ENCODE measurements around the gene BAIAP2.

BAIAP2 gene

DNA sequence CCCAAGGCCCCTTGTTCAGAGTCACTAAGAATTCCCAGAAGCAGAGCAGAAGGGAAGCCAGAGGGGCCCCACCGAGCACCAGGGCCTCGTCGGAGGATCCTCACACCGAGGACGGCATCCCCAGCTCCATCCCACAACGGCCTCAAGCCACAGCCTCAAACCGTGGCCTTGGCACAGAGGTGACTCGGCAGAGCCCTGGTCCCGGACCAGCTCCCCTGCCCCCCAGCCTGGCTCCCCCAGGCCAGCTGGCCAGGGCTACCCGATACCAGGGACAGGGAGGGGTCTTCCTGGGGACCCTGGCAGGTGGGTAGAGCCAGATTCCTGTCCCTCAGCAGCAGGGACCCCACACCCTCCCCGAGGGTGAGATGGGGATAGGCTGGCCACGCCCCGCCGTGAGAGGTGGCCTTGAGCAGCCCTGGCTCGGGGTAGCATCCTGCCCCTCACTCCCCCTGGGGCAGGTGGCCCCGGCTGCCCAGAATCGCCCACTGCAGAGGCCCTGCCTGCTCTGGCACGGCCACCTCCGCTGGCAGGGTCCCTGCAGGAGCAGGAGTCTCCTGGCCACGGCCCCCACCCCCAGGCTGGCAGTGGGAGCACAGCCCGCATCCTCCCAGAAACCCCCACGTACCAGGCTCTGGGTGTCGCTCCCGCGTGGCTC, 124.8 kb downstream of the BAIAP2 start:
- no peak for TF ChIP-seq ZFX (IDR thresholded peaks at IDR 0.05; ENCODE audit: borderline replicate concordance)
- TF ChIP-seq, protein P1, sequence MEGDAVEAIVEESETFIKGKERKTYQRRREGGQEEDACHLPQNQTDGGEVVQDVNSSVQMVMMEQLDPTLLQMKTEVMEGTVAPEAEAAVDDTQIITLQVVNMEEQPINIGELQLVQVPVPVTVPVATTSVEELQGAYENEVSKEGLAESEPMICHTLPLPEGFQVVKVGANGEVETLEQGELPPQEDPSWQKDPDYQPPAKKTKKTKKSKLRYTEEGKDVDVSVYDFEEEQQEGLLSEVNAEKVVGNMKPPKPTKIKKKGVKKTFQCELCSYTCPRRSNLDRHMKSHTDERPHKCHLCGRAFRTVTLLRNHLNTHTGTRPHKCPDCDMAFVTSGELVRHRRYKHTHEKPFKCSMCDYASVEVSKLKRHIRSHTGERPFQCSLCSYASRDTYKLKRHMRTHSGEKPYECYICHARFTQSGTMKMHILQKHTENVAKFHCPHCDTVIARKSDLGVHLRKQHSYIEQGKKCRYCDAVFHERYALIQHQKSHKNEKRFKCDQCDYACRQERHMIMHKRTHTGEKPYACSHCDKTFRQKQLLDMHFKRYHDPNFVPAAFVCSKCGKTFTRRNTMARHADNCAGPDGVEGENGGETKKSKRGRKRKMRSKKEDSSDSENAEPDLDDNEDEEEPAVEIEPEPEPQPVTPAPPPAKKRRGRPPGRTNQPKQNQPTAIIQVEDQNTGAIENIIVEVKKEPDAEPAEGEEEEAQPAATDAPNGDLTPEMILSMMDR (IDR thresholded peaks at IDR 0.05), result no peak
- H3K27ac ChIP-seq, result no peak overlapping the region

DNA sequence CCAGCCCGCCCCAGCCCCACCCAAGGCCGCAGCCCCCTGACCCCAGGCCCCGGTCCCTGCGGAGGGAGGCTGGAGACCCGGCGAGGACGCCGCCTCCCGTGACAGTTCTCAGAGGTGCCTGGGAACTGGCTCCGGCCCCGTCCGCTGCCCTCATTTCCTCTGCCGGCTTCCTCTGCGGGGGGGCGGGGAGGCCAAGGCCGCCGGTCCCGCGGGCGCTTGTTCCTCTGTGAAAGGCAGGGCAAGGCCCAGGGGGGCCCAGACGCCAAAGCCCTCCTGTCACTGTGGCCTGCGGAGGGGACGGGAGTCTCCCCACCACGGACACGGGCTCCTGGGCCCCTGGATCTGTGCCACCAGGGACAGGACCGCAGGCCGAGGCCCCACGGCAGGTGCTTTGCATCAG, 125.4 kb downstream of the BAIAP2 start:
- no peak overlapping the region for H3K27ac ChIP-seq

DNA sequence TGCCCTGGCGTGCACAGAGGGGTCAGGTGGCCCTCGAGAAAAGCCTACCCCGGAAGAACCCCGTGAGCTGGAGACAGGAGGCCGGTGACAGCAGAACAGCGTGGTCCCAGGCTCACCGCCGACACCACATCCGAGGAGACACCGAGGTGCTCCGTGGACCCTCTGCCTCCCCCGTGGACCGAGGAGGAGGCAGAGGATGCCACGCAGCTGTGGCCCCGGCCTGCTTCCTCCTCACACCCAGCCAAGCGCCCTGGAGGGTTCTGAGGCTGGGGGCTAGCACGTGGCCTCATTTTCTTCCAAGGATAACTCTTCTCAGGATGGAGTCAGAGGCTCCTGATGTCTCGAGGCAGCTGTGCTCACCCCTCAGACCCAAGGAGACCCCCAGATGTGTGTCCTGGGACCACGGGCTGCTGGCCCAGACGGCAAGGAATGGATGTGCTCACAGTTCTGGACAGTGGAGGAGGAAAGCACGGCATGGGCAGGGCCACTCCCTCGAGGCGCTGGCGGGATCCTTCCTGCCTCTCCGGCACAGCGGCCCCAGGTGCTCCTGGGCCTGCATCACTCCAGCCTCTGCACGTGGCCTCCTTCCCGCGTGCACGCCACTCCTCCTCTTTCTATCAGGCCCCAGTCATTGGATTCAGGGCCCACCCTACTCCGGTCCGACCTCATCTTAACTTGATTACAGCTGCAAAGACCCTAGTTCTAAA, 125.9 kb downstream of the BAIAP2 start:
- TF ChIP-seq ZFX (IDR thresholded peaks at IDR 0.05; ENCODE audit: borderline replicate concordance), result no peak
- TF ChIP-seq, protein P1 (IDR thresholded peaks at IDR 0.05), result no peak
- no peak overlapping the region for H3K27ac ChIP-seq

More for the DNA sequence above, 125.4 kb downstream of the BAIAP2 start:
- no peak for TF ChIP-seq ZFX (IDR thresholded peaks at IDR 0.05; ENCODE audit: borderline replicate concordance)
- TF ChIP-seq, protein P1 (IDR thresholded peaks at IDR 0.05), result no peak

DNA sequence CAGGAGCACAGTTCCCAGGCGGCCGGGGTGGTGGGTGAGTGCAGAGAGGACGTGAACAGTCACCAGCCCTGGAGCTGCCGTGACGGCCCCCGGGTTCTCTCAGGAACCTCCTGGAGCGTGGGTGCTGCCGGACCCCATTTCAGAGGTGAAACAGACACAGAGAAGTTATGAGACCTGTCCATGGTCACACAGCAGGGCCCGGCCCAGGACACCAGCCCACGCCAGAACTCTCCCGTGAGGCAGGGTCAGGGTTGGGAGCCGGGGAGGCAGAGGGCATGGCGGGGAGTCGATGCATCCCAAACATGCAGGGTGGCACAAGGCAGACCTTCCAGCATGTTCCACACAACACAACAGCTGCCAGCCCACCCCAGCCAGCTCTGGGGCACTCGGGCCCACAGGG, 126.6 kb downstream of the BAIAP2 start:
- H3K27ac ChIP-seq, result no peak overlapping the region
- TF ChIP-seq, protein P1 (IDR thresholded peaks at IDR 0.05), result no peak
- no peak for TF ChIP-seq ZFX (IDR thresholded peaks at IDR 0.05; ENCODE audit: borderline replicate concordance)

DNA sequence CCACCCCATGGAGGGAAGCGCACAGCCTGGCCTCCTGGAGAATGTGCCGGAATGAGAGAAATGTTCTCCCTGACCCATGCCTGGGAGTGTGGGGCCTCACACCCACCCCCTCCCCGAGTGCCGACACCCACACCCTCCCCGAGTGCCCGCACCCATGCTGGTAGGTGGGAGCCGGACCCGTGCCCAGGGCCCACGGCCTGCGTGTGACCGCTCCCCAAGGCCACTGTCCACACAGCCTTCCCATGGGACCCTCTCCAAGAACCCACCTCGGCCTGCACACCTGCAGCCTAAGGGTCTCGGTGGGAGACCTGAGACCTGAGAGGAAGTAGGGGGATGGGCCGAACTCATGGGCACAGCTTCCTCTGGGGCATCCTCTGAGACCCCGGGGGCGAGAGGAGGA, 127.0 kb downstream of the BAIAP2 start:
- TF ChIP-seq, protein P1 (IDR thresholded peaks at IDR 0.05), result no peak
- TF ChIP-seq ZFX (IDR thresholded peaks at IDR 0.05; ENCODE audit: borderline replicate concordance), result no peak
- no peak overlapping the region for H3K27ac ChIP-seq

DNA sequence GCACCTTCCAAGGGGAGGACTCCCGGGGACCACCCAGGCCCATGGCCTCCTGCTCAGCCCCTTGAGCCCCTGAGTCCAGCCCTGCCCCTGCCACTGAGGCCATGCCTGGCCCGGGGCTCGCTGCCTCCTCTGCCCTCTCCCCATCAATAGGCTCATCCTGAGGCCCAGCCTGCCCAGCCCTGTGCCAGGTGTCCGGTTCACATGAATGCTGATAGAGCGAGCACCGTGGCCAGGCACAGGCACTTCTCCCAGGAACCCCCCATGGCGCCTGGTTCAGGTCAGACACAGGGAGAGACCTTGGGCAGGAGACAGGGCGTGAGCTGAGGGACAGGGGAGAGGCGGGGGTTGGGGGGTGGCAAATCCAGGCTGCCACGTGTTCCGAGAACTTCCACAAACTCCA, 127.5 kb downstream of the BAIAP2 start:
- TF ChIP-seq ZFX (IDR thresholded peaks at IDR 0.05; ENCODE audit: borderline replicate concordance), result no peak
- TF ChIP-seq, protein P1 (IDR thresholded peaks at IDR 0.05), result no peak
- H3K27ac ChIP-seq, result no peak overlapping the region

DNA sequence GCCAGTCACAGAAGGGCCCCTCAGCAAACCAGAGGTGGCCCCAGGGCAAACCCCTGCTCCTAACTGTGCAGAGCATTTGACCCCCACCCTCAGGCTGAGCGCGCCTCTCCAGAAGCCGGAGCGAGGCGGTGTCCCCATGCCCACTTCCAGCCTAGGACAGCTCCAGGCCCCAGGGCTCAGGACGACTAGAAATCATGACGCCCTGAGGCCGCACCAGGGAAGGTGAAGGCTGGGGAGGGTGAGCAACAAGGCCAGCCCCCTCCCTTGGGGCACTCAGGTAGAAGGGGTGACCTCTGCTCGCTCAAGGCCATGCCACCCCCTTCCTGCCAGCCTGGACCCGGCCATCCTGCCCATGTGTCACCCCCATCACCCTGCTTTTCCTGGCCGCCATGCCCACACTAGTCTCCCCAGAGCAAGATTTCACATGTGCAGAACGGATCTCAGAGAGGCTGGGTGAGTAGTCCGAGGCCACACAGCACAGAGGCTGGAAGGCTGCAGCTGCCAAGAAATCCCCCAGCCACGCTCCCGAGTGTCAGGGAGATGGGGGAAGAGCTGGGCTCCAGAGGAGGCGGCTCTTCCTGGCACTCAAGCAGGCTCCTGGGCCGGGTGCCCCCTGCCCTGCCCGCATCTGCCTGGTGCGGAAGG, 128.2 kb downstream of the BAIAP2 start:
- TF ChIP-seq, protein P1 (IDR thresholded peaks at IDR 0.05), result no peak
- TF ChIP-seq ZFX (IDR thresholded peaks at IDR 0.05; ENCODE audit: borderline replicate concordance), result no peak
- H3K27ac ChIP-seq, result no peak overlapping the region
